Neural cell (in vitro differentiated cells): ENCODE results near the gene RAP2A.

Experiments
- EP300 ChIP-seq: fragments of 450-650 bp; conservative IDR thresholded peaks from 2 replicates; pipeline ENCODE4 v1.6.1; 2014; ENCODE audit warnings: antibody characterized with exemption, mild to moderate bottlenecking, moderate library complexity; ENCODE audit not compliant: poor library complexity, severe bottlenecking
- EZH2 ChIP-seq: fragments of 200-600, 300-800 bp; shearing (Covaris generic), sonication (generic); IDR thresholded peaks from 2 replicates; pipeline ENCODE4 v1.6.1; 2014; ENCODE audit warnings: antibody characterized with exemption, low read length, borderline replicate concordance, mild to moderate bottlenecking; ENCODE audit not compliant: insufficient read depth, poor library complexity, severe bottlenecking
- POLR2AphosphoS5 ChIP-seq: IDR thresholded peaks from 2 replicates; pipeline ENCODE4 v1.6.1; 2012
- RAD21 ChIP-seq: fragments of 450-650 bp; conservative IDR thresholded peaks from 2 replicates; pipeline ENCODE4 v1.6.1; 2014; ENCODE audit warnings: antibody characterized with exemption, mild to moderate bottlenecking, moderate library complexity
- TAF1 ChIP-seq: IDR thresholded peaks from 2 replicates; pipeline ENCODE4 v1.6.1; 2012; ENCODE audit warnings: low read depth
- TF ChIP-seq, protein P1 (sequence below): fragments of 450-650 bp; IDR thresholded peaks from 2 replicates; pipeline ENCODE4 v1.5.1; 2014; ENCODE audit warnings: antibody characterized with exemption, mild to moderate bottlenecking, moderate library complexity; ENCODE audit not compliant: poor library complexity, severe bottlenecking

DNA sequence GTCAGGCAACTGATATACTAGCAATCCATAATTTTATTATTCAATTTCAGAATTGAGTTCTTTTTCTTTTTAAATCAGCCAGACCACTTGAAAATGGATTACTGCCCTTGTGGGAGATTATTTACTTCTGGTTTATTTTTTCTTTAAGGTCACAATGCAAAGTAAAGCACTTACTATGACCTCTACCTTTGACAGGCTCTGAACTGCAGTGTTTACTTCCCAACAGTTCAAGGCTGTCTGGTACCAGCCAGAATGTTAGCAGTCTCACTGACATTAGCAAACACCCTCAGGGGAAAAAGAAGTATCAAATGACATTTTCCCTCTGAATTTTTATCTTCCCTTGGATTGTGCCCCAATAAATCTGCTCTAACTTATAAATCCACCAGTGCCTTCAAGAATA lies 57.5 kb downstream of the RAP2A start:
- TF ChIP-seq, protein P1, sequence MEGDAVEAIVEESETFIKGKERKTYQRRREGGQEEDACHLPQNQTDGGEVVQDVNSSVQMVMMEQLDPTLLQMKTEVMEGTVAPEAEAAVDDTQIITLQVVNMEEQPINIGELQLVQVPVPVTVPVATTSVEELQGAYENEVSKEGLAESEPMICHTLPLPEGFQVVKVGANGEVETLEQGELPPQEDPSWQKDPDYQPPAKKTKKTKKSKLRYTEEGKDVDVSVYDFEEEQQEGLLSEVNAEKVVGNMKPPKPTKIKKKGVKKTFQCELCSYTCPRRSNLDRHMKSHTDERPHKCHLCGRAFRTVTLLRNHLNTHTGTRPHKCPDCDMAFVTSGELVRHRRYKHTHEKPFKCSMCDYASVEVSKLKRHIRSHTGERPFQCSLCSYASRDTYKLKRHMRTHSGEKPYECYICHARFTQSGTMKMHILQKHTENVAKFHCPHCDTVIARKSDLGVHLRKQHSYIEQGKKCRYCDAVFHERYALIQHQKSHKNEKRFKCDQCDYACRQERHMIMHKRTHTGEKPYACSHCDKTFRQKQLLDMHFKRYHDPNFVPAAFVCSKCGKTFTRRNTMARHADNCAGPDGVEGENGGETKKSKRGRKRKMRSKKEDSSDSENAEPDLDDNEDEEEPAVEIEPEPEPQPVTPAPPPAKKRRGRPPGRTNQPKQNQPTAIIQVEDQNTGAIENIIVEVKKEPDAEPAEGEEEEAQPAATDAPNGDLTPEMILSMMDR, result no peak
- no peak for TF ChIP-seq TAF1
- no peak for TF ChIP-seq POLR2AphosphoS5
- TF ChIP-seq EP300, result no peak
- TF ChIP-seq EZH2, result no peak
- no peak for TF ChIP-seq RAD21
